Upper lobe of right lung (tissue), 1 donor: ENCODE results near the gene PDK2. TPM values are rescaled to one million over a fixed set of nuclear protein-coding genes. Genes with fewer than 3 reads are reported as not detected.

Experiments used
- ATAC-seq: fragments of 200-7000 bp; cut with Tn5 transposase; one replicate; pipeline ENCODE4 v1.9.1; 2020; ENCODE audit warnings: mild to moderate bottlenecking, moderate library complexity
- DNase-seq: peaks from one replicate; pipeline ENCODE4 v3.0.0-alpha.2; 2020
- H3K27ac ChIP-seq: fragments of 200-600 bp; one replicate; pipeline ENCODE4 v1.8.0; 2022
- H3K27me3 ChIP-seq: fragments of 200-600 bp; one replicate; pipeline ENCODE4 v1.8.0; 2022; ENCODE audit warnings: mild to moderate bottlenecking
- H3K36me3 ChIP-seq: fragments of 200-600 bp; one replicate; pipeline ENCODE4 v1.8.0; 2022
- H3K4me1 ChIP-seq: fragments of 200-600 bp; one replicate; pipeline ENCODE4 v1.8.0; 2022
- H3K4me3 ChIP-seq: fragments of 200-600 bp; one replicate; pipeline ENCODE4 v1.8.0; 2022; ENCODE audit warnings: mild to moderate bottlenecking
- H3K9me3 ChIP-seq: fragments of 200-600 bp; one replicate; pipeline ENCODE4 v1.8.0; 2022
- CTCF ChIP-seq: fragments of 200-600 bp; IDR thresholded peaks from one replicate; pipeline ENCODE4 v1.8.0; 2022; ENCODE audit warnings: antibody characterized with exemption
- intact Hi-C: fragments of 100-400 bp; cut with DNase I; formaldehyde crosslinking; loops from one replicate; pipeline ENCODE4 v1.11.0; 2022
- total RNA-seq: library from RNA; stranded (reverse); fragmentation: NEBNext Ultra II Directional; extraction: Animal tissue kit (Norgen Biotek cat#: 25700); gene quantifications from one replicate; pipeline ENCODE4 v1.2.1, GENCODE V29; 2021
- donor health status: DM: no; HTN: yes; CAD: no; lungs with severe emphysema.

The PDK2 gene
- total RNA-seq, 1 donor from 2014 or later: 30.2 TPM

DNA sequence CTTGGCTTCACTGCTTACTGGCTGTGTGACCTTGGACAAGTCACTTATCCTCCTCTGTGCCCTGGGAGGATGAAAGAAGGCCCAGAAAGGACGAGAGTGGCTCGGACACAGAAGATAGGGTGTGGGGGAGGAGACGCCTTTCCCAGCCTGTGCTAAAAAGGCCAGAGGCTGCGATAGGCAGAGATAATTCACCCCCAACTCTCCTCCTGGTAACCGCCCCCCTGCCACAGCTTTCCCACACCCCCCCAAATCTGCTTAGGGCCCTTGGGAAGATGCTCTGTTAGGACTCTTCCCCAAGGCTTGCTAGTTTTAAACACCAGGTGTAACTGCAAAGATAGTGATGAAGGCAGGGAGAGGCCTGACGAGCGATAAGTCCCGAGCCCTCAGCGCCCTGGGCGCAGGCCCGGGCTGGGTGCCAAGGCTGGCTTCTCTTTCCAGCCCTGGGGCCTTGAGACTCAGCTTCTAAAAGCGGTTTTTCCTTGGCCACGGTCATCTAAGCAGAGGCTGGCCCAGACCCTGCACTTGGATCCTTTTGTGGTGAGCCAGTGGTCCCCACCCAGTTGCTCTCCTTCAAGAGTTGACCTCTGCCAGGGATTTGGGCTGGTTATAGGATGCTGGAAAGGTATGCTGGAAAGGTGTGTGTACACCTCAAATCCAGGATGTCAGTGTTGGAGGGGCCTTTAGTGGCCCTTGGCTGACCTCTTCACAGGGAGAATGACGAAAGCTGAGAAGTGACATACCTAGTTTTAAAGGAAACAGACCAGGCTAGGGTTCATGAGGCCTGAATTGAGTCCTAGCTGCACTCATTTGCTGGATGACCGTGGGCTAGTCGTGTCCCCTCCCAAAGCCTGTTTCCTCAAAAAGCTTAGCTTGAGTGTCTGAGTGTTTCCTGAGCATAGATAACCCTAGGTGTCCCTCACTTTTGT lies 58.8 kb downstream of the PDK2 start:
- Histone ChIP-seq H3K36me3 (no peaks in the 10 kb centered on the region), H3K27me3 (no peaks in the 10 kb centered on the region), H3K9me3 (no peaks in the 10 kb centered on the region), H3K4me3 (no peak overlapping the region), H3K27ac (peak overlapping the region; percentile 45), H3K4me1 (peaks cover 27% of the 10 kb centered on the region)
- no peak for TF ChIP-seq CTCF
- DNase-seq: peak; percentile 67
- no peak for ATAC-seq
- intact Hi-C loops: no loop called here

GRCh38 chr17:50154604-50155003 lies 59.5 kb downstream of the PDK2 start:
- no peak for DNase-seq
- Histone ChIP-seq H3K27ac (peak overlapping the region; percentile 45), H3K9me3 (no peaks in the 10 kb centered on the region), H3K27me3 (no peaks in the 10 kb centered on the region), H3K4me1 (peaks cover 27% of the 10 kb centered on the region), H3K36me3 (no peaks in the 10 kb centered on the region), H3K4me3 (no peak overlapping the region)
- ATAC-seq: no peak
- intact Hi-C loops: no loop called here
- no peak for TF ChIP-seq CTCF

DNA sequence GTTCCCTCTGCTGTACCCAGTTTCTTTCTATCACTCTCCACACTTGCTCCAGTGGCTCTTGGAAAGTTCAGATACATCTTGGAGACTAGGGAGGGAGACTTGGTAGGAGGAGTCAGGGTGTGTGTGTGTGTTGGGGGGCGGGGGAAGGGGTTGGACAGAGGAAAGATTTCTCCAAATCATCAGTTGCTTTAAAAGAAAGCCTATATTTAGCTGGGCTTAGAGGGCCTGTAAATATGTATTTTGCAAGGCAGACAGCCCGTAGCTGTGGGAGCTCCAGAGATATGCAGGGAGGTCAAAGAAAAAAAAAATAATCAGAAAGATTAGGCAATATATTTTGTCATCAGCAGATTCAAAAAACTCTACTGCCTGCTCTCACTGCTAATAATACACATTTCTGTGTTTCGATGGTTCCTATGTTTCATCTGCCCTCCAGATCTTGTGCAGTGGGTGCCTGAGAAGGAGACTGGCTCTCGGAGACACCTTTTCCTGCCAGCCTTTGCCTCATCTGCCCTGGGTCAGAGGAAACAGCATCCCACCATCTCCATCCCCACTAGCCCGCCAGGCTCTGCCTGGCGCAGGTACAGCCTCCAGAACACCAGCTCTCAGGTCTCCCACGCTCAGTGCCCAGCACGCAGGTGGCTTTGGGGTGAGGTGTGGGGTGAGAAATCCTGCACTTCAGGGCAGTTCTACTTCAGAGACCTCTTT lies 60.1 kb downstream of the PDK2 start:
- intact Hi-C loops: no loop called here
- no peak for TF ChIP-seq CTCF
- Histone ChIP-seq H3K9me3 (no peaks in the 10 kb centered on the region), H3K27me3 (no peaks in the 10 kb centered on the region), H3K27ac (peak overlapping the region; percentile 68), H3K4me1 (peaks cover 27% of the 10 kb centered on the region), H3K36me3 (no peaks in the 10 kb centered on the region), H3K4me3 (no peak overlapping the region)
- ATAC-seq (no peak), DNase-seq (no peak)

DNA sequence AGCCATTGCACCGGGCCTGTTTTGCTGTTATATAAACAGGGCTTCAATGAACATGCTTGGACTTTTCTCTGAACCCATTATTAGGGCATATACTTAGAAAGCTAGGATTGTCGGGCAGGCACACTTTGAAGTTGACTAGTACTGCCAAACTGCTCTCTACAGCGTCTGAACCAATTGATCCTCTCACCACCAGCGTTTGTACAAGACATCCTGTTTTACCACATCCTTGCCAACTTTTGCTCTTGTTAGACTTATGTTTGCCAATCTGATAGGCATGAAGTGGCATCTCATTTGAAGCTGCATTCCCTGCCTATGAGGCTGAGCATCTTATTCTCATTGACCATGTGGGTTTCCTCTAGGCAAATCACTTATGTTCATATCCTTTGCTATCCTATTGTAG lies 62.7 kb downstream of the PDK2 start:
- Histone ChIP-seq H3K27ac (no peak overlapping the region), H3K4me3 (no peak overlapping the region), H3K27me3 (no peaks in the 10 kb centered on the region), H3K9me3 (no peaks in the 10 kb centered on the region), H3K36me3 (no peaks in the 10 kb centered on the region), H3K4me1 (peaks cover 30% of the 10 kb centered on the region)
- DNase-seq (no peak), ATAC-seq (no peak)
- intact Hi-C loops: no loop called here
- TF ChIP-seq CTCF: no peak

DNA sequence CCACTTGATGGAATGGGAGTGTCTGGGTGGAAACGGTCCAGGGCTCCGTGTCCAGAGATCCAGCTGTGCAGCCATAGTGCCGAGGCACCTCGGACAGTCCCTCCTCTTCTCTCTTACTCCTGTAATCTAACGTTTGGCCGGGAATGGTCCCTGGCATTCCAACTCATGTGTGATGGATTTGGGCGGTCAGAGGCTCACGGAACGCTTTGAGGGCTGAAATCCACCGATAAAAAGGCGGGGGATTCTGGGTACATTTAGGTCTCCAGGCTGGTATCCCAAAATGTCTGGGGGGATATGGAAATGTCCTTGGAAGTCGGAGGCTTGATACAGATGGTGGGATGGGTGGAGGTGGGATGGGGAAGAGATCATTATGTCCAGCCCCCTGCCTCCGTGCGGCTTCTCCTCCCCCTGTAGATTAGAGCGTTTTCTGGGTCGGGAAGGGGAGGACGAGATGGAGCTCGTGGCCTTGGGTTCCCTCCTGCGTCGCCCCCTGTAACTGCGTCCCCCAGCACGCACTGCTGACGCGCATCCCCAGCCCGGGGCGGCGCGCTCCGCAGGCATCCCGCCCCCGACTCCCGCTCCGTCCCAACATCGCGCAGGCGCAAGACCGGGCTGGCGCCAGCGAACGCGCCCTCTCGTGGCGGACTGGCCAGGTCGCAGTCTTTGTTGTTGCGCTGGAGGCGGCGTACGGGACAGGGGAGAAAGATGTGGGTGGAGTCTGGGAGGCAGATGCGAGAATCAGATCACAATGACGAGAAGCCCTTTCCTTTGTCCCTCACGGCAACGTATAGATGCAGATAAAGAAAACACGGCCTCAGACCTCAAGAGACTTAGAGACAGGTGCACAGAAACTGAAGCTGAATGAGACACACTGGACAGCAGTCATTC lies 66.1 kb downstream of the PDK2 start:
- H3K9me3 ChIP-seq: no peaks in the 10 kb centered on the region
- H3K27ac ChIP-seq: no peak overlapping the region
- TF ChIP-seq CTCF: peak; percentile 94
- intact Hi-C loops: loop anchor here (10.0 kb wide), 1 partner anchor 46 kb away; no protein-coding TSS in a partner anchor
- H3K27me3 ChIP-seq: no peaks in the 10 kb centered on the region
- DNase-seq (peak; percentile 95), ATAC-seq (peak; percentile 98)
- H3K4me1 ChIP-seq: peaks cover 11% of the 10 kb centered on the region
- peak overlapping the region; percentile 50 for H3K4me3 ChIP-seq
- no peaks in the 10 kb centered on the region for H3K36me3 ChIP-seq
